ENCODE measurements around the gene RMDN2.

The RMDN2 gene

GRCh38 chr2:37911296-37911873 is 13.7 kb upstream of the RMDN2 start:
- Histone ChIP-seq H3K9me3 (ENCODE audit: insufficient read depth, low read length) (no peaks in the 10 kb centered on the region), H3F3A (ENCODE audit: insufficient read depth) (no peaks in the 10 kb centered on the region), H3K4me2 (ENCODE audit: low read depth, low read length, poor library complexity, severe bottlenecking) (no peak overlapping the region), H3K79me2 (ENCODE audit: insufficient read depth, low read length) (no peaks in the 10 kb centered on the region), H3K9me2 (replicated peaks; ENCODE audit: insufficient read depth, low read length) (no peaks in the 10 kb centered on the region), H3K9ac (ENCODE audit: low read length) (no peak overlapping the region), H4K20me1 (ENCODE audit: low read depth, low read length) (no peaks in the 10 kb centered on the region), H3K27ac (ENCODE audit: low read depth, low read length) (no peak overlapping the region), H3K4me3 (ENCODE audit: insufficient read depth, low read length, poor library complexity, severe bottlenecking) (no peak overlapping the region), H3K36me3 (ENCODE audit: low read length) (no peaks in the 10 kb centered on the region), H2AFZ (ENCODE audit: low read depth, low read length, severe bottlenecking) (no peak overlapping the region), H3K27me3 (ENCODE audit: low read length) (no peaks in the 10 kb centered on the region)
- TF ChIP-seq, protein P1, sequence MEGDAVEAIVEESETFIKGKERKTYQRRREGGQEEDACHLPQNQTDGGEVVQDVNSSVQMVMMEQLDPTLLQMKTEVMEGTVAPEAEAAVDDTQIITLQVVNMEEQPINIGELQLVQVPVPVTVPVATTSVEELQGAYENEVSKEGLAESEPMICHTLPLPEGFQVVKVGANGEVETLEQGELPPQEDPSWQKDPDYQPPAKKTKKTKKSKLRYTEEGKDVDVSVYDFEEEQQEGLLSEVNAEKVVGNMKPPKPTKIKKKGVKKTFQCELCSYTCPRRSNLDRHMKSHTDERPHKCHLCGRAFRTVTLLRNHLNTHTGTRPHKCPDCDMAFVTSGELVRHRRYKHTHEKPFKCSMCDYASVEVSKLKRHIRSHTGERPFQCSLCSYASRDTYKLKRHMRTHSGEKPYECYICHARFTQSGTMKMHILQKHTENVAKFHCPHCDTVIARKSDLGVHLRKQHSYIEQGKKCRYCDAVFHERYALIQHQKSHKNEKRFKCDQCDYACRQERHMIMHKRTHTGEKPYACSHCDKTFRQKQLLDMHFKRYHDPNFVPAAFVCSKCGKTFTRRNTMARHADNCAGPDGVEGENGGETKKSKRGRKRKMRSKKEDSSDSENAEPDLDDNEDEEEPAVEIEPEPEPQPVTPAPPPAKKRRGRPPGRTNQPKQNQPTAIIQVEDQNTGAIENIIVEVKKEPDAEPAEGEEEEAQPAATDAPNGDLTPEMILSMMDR (IDR thresholded peaks at IDR 0.05; ENCODE audit: insufficient read depth, low read length, poor library complexity, severe bottlenecking), result no peak

GRCh38 chr2:37912056-37912455 is 13.0 kb upstream of the RMDN2 start:
- Histone ChIP-seq H3K27me3 (ENCODE audit: low read length) (no peaks in the 10 kb centered on the region), H3K4me2 (ENCODE audit: low read depth, low read length, poor library complexity, severe bottlenecking) (no peak overlapping the region)

GRCh38 chr2:37912616-37913015 is 12.5 kb upstream of the RMDN2 start:
- Histone ChIP-seq H3F3A (ENCODE audit: insufficient read depth) (no peaks in the 10 kb centered on the region), H3K4me2 (ENCODE audit: low read depth, low read length, poor library complexity, severe bottlenecking) (no peak overlapping the region), H3K27ac (ENCODE audit: low read depth, low read length) (no peak overlapping the region), H3K9me3 (ENCODE audit: insufficient read depth, low read length) (no peaks in the 10 kb centered on the region), H3K4me3 (ENCODE audit: insufficient read depth, low read length, poor library complexity, severe bottlenecking) (no peak overlapping the region), H3K27me3 (ENCODE audit: low read length) (no peaks in the 10 kb centered on the region), H2AFZ (ENCODE audit: low read depth, low read length, severe bottlenecking) (no peak overlapping the region), H4K20me1 (ENCODE audit: low read depth, low read length) (no peaks in the 10 kb centered on the region), H3K9ac (ENCODE audit: low read length) (no peak overlapping the region), H3K79me2 (ENCODE audit: insufficient read depth, low read length) (no peaks in the 10 kb centered on the region), H3K9me2 (replicated peaks; ENCODE audit: insufficient read depth, low read length) (no peaks in the 10 kb centered on the region), H3K36me3 (ENCODE audit: low read length) (no peaks in the 10 kb centered on the region)
- no peak for TF ChIP-seq EZH2phosphoT487 (conservative IDR thresholded peaks at IDR 0.05; ENCODE audit: low read length)
- TF ChIP-seq, protein P1 (IDR thresholded peaks at IDR 0.05; ENCODE audit: insufficient read depth, low read length, poor library complexity, severe bottlenecking), result no peak

More at GRCh38 chr2:37912056-37912455, 13.0 kb upstream of the RMDN2 start:
- H3K9ac ChIP-seq (ENCODE audit: low read length), result no peak overlapping the region
- H3F3A ChIP-seq (ENCODE audit: insufficient read depth), result no peaks in the 10 kb centered on the region
- no peaks in the 10 kb centered on the region for H3K79me2 ChIP-seq (ENCODE audit: insufficient read depth, low read length)
- H2AFZ ChIP-seq (ENCODE audit: low read depth, low read length, severe bottlenecking), result no peak overlapping the region
- no peak overlapping the region for H3K4me3 ChIP-seq (ENCODE audit: insufficient read depth, low read length, poor library complexity, severe bottlenecking)
- H3K9me2 ChIP-seq (replicated peaks; ENCODE audit: insufficient read depth, low read length), result no peaks in the 10 kb centered on the region
- H3K27ac ChIP-seq (ENCODE audit: low read depth, low read length), result no peak overlapping the region
- H4K20me1 ChIP-seq (ENCODE audit: low read depth, low read length), result no peaks in the 10 kb centered on the region
- no peaks in the 10 kb centered on the region for H3K9me3 ChIP-seq (ENCODE audit: insufficient read depth, low read length)
- H3K36me3 ChIP-seq (ENCODE audit: low read length), result no peaks in the 10 kb centered on the region
- no peak for TF ChIP-seq EZH2phosphoT487 (conservative IDR thresholded peaks at IDR 0.05; ENCODE audit: low read length)
- TF ChIP-seq, protein P1 (IDR thresholded peaks at IDR 0.05; ENCODE audit: insufficient read depth, low read length, poor library complexity, severe bottlenecking), result no peak
